ENCODE data around the gene TRMU. TPM values are rescaled to one million over a fixed set of nuclear protein-coding genes. Genes with fewer than 3 reads are reported as not detected.

The TRMU gene
- total RNA-seq, 1 donor from 2014 or later: 38.2 TPM

DNA sequence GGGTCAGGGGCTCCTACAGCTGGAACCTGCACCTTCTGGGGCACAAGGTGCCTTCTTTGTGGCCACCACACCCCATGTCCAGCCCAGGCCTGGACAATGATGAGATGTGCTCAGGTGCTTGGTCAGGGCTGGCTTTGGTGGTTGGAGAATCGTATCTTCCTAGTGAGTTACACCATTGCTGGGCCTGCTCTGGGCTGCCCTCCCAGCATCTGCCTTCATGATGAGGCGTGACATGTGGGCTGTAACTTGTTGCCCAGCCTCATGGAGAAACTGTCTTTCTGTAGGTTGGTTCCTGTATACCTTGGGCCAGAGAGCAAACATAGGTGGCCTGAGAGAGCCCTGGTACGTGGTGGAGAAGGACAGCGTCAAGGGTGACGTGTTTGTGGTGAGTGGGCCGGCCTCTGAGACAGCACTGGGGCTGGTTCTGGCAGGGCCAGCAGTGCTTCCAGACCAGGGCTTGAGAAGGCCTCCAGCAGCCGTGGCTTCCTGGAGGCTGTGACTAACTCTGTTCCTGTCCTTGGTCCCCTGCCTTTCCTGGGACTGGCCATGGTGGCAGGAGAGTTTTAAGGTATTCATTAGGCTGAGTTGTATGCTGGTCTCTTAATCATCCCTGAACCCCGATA is 18.1 kb downstream of the TRMU start:
- no peak overlapping the region for H3K4me3 Mint-ChIP-seq (ENCODE audit: unreplicated experiment)
- DNase-seq (ENCODE audit: extremely low spot score, unreplicated experiment): no peak

DNA sequence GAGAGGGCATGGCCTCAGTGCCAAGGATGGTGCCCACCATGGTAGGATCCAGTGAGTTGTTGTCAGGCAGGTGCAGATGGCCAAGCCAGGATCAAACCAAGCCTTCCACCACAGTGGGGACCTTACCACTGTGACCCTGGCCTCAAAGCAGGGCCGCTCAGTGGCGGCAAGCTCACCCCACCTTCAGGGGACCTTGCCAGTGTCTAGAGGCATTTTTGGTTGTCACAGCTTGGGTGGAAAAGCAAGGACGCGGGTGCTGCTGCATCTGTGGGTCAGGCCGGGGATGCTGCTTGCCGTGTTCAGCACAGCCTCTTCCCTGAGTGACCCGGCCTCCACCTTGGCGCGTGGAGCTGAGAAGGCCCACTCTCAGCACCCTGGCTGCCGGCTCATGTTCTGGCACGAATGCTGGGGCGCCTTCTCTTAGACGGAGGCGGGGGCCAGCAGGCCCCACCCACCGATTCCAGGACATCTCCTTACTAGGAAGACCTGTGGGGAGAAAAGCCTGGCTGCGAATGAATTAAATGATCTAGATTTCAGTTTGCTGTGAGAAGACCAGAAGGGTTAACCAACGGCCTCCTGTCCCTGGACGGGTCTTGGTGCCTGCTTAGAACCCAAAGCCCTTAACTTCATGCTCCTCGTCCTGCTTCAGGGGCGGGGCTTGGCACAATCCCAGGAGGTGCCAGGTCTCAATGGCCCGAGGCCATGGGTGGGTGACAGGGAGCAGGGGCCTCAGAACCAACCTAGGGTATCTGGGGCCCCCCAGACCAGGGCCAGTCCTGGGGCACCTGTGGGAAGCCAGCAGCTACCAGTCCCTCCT is 18.9 kb downstream of the TRMU start:
- Mint-ChIP-seq H3K9me3 (ENCODE audit: unreplicated experiment) (no peaks in the 10 kb centered on the region), H3K36me3 (ENCODE audit: unreplicated experiment) (peaks cover 26% of the 10 kb centered on the region), H3K27ac (ENCODE audit: unreplicated experiment) (no peak overlapping the region), H3K27me3 (ENCODE audit: unreplicated experiment) (no peaks in the 10 kb centered on the region), H3K4me1 (ENCODE audit: unreplicated experiment) (peaks cover 6% of the 10 kb centered on the region), H3K4me3 (ENCODE audit: unreplicated experiment) (no peak overlapping the region)
- no peak for DNase-seq (ENCODE audit: extremely low spot score, unreplicated experiment)
- TF ChIP-seq, protein P1, sequence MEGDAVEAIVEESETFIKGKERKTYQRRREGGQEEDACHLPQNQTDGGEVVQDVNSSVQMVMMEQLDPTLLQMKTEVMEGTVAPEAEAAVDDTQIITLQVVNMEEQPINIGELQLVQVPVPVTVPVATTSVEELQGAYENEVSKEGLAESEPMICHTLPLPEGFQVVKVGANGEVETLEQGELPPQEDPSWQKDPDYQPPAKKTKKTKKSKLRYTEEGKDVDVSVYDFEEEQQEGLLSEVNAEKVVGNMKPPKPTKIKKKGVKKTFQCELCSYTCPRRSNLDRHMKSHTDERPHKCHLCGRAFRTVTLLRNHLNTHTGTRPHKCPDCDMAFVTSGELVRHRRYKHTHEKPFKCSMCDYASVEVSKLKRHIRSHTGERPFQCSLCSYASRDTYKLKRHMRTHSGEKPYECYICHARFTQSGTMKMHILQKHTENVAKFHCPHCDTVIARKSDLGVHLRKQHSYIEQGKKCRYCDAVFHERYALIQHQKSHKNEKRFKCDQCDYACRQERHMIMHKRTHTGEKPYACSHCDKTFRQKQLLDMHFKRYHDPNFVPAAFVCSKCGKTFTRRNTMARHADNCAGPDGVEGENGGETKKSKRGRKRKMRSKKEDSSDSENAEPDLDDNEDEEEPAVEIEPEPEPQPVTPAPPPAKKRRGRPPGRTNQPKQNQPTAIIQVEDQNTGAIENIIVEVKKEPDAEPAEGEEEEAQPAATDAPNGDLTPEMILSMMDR (IDR thresholded peaks at IDR 0.05): no peak

More for the DNA sequence above, 18.1 kb downstream of the TRMU start:
- TF ChIP-seq, protein P1 (IDR thresholded peaks at IDR 0.05): no peak
- H3K4me1 Mint-ChIP-seq (ENCODE audit: unreplicated experiment): peaks cover 6% of the 10 kb centered on the region
- H3K36me3 Mint-ChIP-seq (ENCODE audit: unreplicated experiment): peaks cover 25% of the 10 kb centered on the region
- H3K27me3 Mint-ChIP-seq (ENCODE audit: unreplicated experiment): no peaks in the 10 kb centered on the region
- no peak overlapping the region for H3K27ac Mint-ChIP-seq (ENCODE audit: unreplicated experiment)
- H3K9me3 Mint-ChIP-seq (ENCODE audit: unreplicated experiment): no peaks in the 10 kb centered on the region

DNA sequence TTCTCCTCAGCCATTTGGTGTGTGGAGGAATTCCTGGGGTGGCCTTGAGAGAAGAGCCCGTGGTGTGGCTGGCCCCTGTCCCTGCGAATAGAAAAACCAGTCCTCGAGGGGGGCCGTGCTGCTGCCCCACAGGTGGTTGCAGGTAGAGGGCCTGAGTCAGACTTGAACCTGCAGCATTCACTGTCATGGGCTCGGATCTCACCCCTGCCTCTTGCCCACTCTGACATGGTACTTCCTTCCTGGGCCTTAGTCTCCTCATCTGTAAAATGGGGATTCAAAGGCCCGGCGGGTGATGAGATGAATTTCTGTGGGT is 19.4 kb downstream of the TRMU start:
- Mint-ChIP-seq H3K27me3 (ENCODE audit: unreplicated experiment) (no peaks in the 10 kb centered on the region), H3K27ac (ENCODE audit: unreplicated experiment) (no peak overlapping the region), H3K9me3 (ENCODE audit: unreplicated experiment) (no peaks in the 10 kb centered on the region), H3K4me3 (ENCODE audit: unreplicated experiment) (no peak overlapping the region), H3K36me3 (ENCODE audit: unreplicated experiment) (peaks cover 22% of the 10 kb centered on the region), H3K4me1 (ENCODE audit: unreplicated experiment) (peaks cover 6% of the 10 kb centered on the region)
- TF ChIP-seq, protein P1 (IDR thresholded peaks at IDR 0.05): no peak
- DNase-seq (ENCODE audit: extremely low spot score, unreplicated experiment): no peak

DNA sequence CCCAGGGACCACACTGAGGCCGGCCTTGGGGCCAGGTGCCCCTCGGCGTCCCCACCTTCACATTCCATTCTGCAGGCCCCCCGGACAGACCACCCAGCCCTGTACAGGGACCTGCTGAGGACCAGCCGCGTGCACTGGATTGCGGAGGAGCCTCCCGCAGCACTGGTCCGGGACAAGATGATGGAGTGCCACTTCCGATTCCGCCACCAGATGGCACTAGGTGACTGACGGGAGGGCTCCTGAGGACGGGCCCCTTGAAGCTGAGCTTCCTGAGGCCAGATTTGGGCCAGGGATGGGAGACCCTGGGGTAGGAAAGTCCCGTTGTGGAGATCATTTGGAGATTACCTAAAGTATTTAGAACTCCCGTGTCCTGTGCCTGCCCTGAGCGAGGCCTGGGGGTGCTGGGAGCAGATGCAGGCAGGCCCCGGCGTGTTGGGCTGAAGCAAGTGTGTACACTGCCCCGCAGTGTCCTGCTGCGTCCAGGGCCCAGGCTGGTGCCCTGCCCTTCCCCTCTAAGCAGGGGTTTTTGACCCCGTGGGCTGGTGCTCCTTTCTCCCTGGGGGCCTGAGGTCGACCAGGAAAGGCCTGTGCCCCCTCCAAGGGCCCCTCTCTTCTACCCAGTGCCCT is 20.0 kb downstream of the TRMU start:
- TF ChIP-seq, protein P1 (IDR thresholded peaks at IDR 0.05): peak; percentile 90
- Mint-ChIP-seq H3K36me3 (ENCODE audit: unreplicated experiment) (peaks cover 23% of the 10 kb centered on the region), H3K4me3 (ENCODE audit: unreplicated experiment) (no peak overlapping the region), H3K9me3 (ENCODE audit: unreplicated experiment) (no peaks in the 10 kb centered on the region), H3K4me1 (ENCODE audit: unreplicated experiment) (peaks cover 6% of the 10 kb centered on the region), H3K27me3 (ENCODE audit: unreplicated experiment) (no peaks in the 10 kb centered on the region), H3K27ac (ENCODE audit: unreplicated experiment) (no peak overlapping the region)
- peak; percentile 92 for DNase-seq (ENCODE audit: extremely low spot score, unreplicated experiment)

DNA sequence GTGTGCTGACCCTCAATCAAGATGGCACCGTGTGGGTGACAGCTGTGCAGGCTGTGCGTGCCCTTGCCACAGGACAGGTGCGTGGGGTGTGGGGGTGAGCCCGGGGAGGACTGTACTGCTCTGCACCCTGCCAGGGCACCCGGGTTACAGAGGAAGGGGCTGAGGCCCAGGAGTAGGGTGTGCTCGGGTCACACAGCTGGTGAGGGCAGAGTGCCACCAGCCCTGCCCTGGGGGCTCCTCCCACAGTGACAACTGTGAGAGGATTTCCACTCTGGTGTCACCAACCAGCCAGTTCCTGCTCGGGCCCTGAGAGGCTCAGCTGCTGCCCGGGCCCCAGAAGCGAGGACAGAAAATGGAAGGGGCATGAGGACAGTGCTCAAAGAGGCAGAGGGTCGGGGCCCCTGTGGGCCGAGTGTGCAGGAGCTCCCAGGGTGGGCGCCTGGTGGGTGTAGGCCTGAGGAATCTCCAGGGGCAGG is 20.5 kb downstream of the TRMU start:
- peaks cover 6% of the 10 kb centered on the region for H3K4me1 Mint-ChIP-seq (ENCODE audit: unreplicated experiment)
- H3K27ac Mint-ChIP-seq (ENCODE audit: unreplicated experiment): no peak overlapping the region
- no peak for DNase-seq (ENCODE audit: extremely low spot score, unreplicated experiment)
- no peak overlapping the region for H3K4me3 Mint-ChIP-seq (ENCODE audit: unreplicated experiment)
- H3K9me3 Mint-ChIP-seq (ENCODE audit: unreplicated experiment): no peaks in the 10 kb centered on the region
- TF ChIP-seq, protein P1 (IDR thresholded peaks at IDR 0.05): no peak
- H3K27me3 Mint-ChIP-seq (ENCODE audit: unreplicated experiment): no peaks in the 10 kb centered on the region
- H3K36me3 Mint-ChIP-seq (ENCODE audit: unreplicated experiment): peaks cover 20% of the 10 kb centered on the region

Measured in osteocyte (in vitro differentiated cells).